SJCRH30 (cell line): Measurements from ENCODE around the gene ZNF343. TPM values are rescaled to one million over a fixed set of nuclear protein-coding genes. Genes with fewer than 3 reads are reported as not detected.
A peak's percentile ranks its signal among the peaks of the same experiment; 100 is the strongest.

Experiments used
- DNase-seq, 2 experiments: peaks; one replicate each; pipeline ENCODE4 v3.0.0-alpha.2; 2015 to 2020
- H3K27ac ChIP-seq: fragments of 250-450 bp; sonication (Bioruptor Pico); 2 replicates; pipeline ENCODE4 v1.5.1; 2020; ENCODE audit warnings: mild to moderate bottlenecking, moderate library complexity
- H3K27me3 ChIP-seq: fragments of 250-450 bp; sonication (Bioruptor Pico); 2 replicates; pipeline ENCODE4 v1.5.1; 2020; ENCODE audit warnings: mild to moderate bottlenecking, moderate library complexity
- H3K36me3 ChIP-seq: fragments of 250-450 bp; sonication (Bioruptor Pico); 2 replicates; pipeline ENCODE4 v1.5.1; 2020; ENCODE audit warnings: mild to moderate bottlenecking, moderate library complexity
- H3K4me1 ChIP-seq: fragments of 250-450 bp; sonication (Bioruptor Pico); 2 replicates; pipeline ENCODE4 v1.5.1; 2020; ENCODE audit warnings: mild to moderate bottlenecking, moderate library complexity
- H3K4me3 ChIP-seq: fragments of 250-450 bp; sonication (Bioruptor Pico); 2 replicates; pipeline ENCODE4 v1.5.1; 2020; ENCODE audit warnings: mild to moderate bottlenecking, moderate library complexity
- H3K9me3 ChIP-seq: fragments of 250-450 bp; sonication (Bioruptor Pico); replicated peaks from 2 replicates; pipeline ENCODE4 v1.5.1; 2020; ENCODE audit warnings: mild to moderate bottlenecking, moderate library complexity
- total RNA-seq: library from RNA; depleted of rRNA; stranded (reverse); fragments of >200 nt; shearing (Covaris generic); gene quantifications from 2 replicates; pipeline ENCODE4 v1.2.3, GENCODE V29; 2014

ZNF343 gene
- total RNA-seq, 1 experiment from 2014 or later = 12.5 TPM

DNA sequence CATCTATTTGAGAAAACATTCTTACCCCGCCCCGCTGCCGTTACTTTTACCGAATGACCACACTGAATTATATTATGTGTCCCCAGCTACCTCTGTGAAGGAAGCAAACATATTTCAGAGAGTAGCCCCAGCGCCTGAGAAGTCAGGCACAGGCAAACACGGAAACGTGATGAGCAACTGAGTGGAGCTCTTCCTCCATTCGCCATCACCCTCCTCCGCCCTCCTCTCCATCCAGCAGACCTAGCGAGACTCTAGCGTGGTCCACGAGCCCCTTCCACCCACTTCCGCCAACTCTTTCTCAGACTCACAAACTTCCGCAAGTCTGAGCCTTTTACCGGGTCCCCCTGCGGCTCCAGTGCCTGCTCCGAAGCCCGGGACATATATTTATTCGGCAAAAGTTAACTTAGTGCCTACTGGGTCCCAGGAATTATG, 38.7 kb downstream of the ZNF343 start:
- Histone ChIP-seq H3K27me3 (no peaks in the 10 kb centered on the region), H3K36me3 (peaks cover 46% of the 10 kb centered on the region)
- peak; percentile 57 to 64 for DNase-seq

DNA sequence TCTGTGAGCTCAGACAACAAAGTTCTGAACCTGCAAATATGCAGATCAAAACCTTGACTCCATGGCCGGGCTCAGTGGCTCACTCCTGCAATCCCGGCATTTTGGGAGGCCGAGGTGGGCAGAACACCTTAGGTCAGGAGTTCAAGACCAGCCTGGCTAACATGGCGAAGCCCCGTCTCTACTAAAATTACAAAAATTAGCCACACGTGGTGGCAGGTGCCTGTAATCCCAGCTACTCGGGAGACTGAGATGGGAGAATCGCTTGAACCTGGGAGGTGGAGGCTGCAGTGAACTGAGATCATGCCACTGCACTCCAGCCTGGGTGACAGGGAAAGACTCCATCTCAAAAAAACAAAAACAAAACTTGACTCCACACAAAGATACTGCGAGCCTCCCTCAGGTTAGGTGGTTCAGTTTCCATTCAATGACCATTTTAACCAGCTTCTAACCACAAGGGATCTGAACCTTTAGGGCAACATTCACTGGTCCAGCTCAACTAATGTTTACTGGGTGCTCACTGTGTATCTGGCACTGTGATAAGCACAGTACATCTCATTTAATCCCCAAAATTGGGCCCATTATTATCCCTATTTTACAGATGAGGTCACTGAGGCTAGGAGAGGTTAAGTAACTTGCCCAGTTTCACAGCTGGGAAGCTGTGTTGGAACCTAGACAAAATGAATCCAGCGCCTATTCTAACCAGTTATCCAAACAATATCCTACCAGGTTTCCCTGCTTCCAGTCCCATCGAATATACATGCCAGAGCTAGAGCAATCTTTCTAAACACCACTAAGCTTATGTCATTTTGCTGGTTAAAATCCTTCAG, 39.9 kb downstream of the ZNF343 start:
- Histone ChIP-seq H3K9me3 (no peaks in the 10 kb centered on the region), H3K4me3 (peak overlapping the region; percentile 87), H3K36me3 (peaks cover 58% of the 10 kb centered on the region), H3K4me1 (peaks cover 3% of the 10 kb centered on the region; the same call in 1 of the 2 replicates), H3K27ac (no peak overlapping the region), H3K27me3 (no peaks in the 10 kb centered on the region)
- DNase-seq = no peak

More for the DNA sequence above, 38.7 kb downstream of the ZNF343 start:
- H3K9me3 ChIP-seq = no peaks in the 10 kb centered on the region
- peaks cover 3% of the 10 kb centered on the region; the same call in 1 of the 2 replicates for H3K4me1 ChIP-seq
- peak overlapping the region; percentile 87 for H3K4me3 ChIP-seq
- peak overlapping the region; percentile 96 for H3K27ac ChIP-seq

DNA sequence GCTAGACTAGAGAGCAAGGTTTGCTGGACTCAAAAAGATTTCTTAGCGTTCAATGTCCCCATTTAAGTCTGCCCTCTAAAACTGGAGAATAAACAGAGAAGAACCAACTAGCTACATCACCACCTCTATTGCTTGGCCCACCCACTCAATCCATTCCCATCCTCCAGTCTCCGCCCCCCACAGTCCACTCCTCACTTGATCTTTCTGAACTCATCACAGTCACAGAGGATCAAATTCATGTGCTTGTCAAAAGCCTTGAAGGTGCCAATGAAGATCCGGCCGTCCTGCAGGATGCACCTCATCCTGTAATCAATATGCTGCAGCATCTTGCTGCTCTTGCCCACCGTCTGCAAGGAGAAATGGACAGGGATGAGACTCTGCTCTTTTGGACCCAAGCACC, 41.3 kb downstream of the ZNF343 start:
- Histone ChIP-seq H3K27me3 (no peaks in the 10 kb centered on the region), H3K4me3 (no peak overlapping the region), H3K9me3 (no peaks in the 10 kb centered on the region), H3K27ac (no peak overlapping the region), H3K4me1 (peaks cover 3% of the 10 kb centered on the region; the same call in 1 of the 2 replicates), H3K36me3 (peaks cover 72% of the 10 kb centered on the region)
- DNase-seq = no peak

- Histone ChIP-seq H3K4me1 (peaks cover 3% of the 10 kb centered on the region; the same call in 1 of the 2 replicates), H3K27ac (no peak overlapping the region), H3K27me3 (no peaks in the 10 kb centered on the region), H3K9me3 (no peaks in the 10 kb centered on the region), H3K36me3 (peaks cover 94% of the 10 kb centered on the region), H3K4me3 (no peak overlapping the region)
- DNase-seq = no peak
Measured at GRCh38 chr20:2465100-2465499, 43.6 kb downstream of the ZNF343 start.

- Histone ChIP-seq H3K27ac (no peak overlapping the region), H3K27me3 (no peaks in the 10 kb centered on the region), H3K36me3 (peaks cover 98% of the 10 kb centered on the region), H3K4me1 (peaks cover under 1% of the 10 kb centered on the region; the same call in 1 of the 2 replicates), H3K4me3 (no peak overlapping the region), H3K9me3 (no peaks in the 10 kb centered on the region)
- DNase-seq = no peak
Measured at GRCh38 chr20:2463616-2464365, 44.9 kb downstream of the ZNF343 start.

DNA sequence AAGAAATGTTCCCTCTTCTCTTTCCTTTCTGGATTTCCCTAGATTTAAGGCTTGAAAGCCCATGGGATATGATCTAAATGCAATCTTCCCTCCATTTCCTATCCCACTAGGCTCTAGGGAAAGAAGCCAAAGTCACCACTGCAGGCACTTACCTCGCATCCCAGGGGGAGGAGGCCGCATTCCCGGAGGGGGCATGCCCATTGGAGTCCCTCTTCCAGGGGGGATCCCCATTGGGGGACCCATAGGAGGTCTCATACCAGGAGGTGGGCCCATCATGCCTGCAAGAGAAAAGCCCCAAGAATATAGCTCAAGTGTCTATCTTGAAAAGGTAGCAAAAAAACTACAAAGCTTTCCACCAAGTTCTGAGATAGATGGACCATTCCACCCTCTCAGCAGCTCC, 46.2 kb downstream of the ZNF343 start:
- Histone ChIP-seq H3K27me3 (no peaks in the 10 kb centered on the region), H3K4me3 (no peak overlapping the region), H3K27ac (no peak overlapping the region), H3K4me1 (no peaks in the 10 kb centered on the region), H3K36me3 (peaks cover 88% of the 10 kb centered on the region), H3K9me3 (no peaks in the 10 kb centered on the region)
- no peak for DNase-seq

- peaks cover 75% of the 10 kb centered on the region for H3K36me3 ChIP-seq
Measured at GRCh38 chr20:2460752-2461424, 47.8 kb downstream of the ZNF343 start.

GRCh38 chr20:2459981-2460751, 48.5 kb downstream of the ZNF343 start:
- H3K27ac ChIP-seq = no peak overlapping the region
- H3K36me3 ChIP-seq = peaks cover 69% of the 10 kb centered on the region
- no peaks in the 10 kb centered on the region for H3K4me1 ChIP-seq
- no peak overlapping the region for H3K4me3 ChIP-seq
- no peak for DNase-seq
- no peaks in the 10 kb centered on the region for H3K9me3 ChIP-seq
- H3K27me3 ChIP-seq = no peaks in the 10 kb centered on the region

More at GRCh38 chr20:2460752-2461424, 47.8 kb downstream of the ZNF343 start:
- no peaks in the 10 kb centered on the region for H3K9me3 ChIP-seq
- no peaks in the 10 kb centered on the region for H3K4me1 ChIP-seq
- no peak for DNase-seq
- no peaks in the 10 kb centered on the region for H3K27me3 ChIP-seq
- no peak overlapping the region for H3K27ac ChIP-seq
- H3K4me3 ChIP-seq = no peak overlapping the region

DNA sequence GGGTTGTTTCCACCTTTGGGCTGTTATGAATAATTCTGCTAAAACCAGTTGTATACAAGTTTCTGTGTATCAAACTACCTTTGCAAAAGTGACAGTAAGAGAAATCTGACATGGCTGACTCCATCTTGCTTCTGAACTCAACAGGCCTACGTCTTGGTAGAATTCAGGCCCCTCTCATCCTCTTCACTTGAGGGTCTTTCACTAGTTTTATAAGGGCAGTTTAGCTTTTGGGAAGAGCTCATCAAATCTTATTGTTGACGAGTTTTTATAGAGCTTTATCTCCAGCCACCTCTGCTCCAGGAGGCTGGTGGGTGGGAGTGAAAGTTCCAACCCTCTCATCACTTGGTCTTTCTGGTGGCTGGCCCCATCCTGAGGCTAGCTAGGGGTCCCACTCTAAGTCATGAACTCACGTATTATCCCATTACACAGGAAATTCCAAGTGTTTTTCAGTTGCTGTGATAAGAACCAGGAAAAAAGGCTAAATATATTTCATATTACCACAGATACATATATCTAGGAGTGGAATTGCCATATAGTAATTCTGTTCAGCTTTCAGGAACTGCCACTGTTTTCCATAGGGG, 49.7 kb downstream of the ZNF343 start:
- H3K36me3 ChIP-seq = peaks cover 58% of the 10 kb centered on the region
- H3K4me3 ChIP-seq = no peak overlapping the region
- no peaks in the 10 kb centered on the region for H3K9me3 ChIP-seq
- no peak for DNase-seq
- no peaks in the 10 kb centered on the region for H3K27me3 ChIP-seq
- H3K4me1 ChIP-seq = no peaks in the 10 kb centered on the region
- no peak overlapping the region for H3K27ac ChIP-seq

- H3K9me3 ChIP-seq = no peaks in the 10 kb centered on the region
- H3K27ac ChIP-seq = no peak overlapping the region
- H3K4me3 ChIP-seq = no peak overlapping the region
- H3K27me3 ChIP-seq = no peaks in the 10 kb centered on the region
- no peak for DNase-seq
- no peaks in the 10 kb centered on the region for H3K4me1 ChIP-seq
- H3K36me3 ChIP-seq = peaks cover 27% of the 10 kb centered on the region
Measured at GRCh38 chr20:2455771-2456497, 52.8 kb downstream of the ZNF343 start.

GRCh38 chr20:2453792-2454191, 54.9 kb downstream of the ZNF343 start:
- H3K4me1 ChIP-seq = no peaks in the 10 kb centered on the region
- no peak overlapping the region for H3K4me3 ChIP-seq
- no peak for DNase-seq
- no peak overlapping the region for H3K27ac ChIP-seq
- no peaks in the 10 kb centered on the region for H3K9me3 ChIP-seq
- no peaks in the 10 kb centered on the region for H3K27me3 ChIP-seq
- peaks cover 6% of the 10 kb centered on the region for H3K36me3 ChIP-seq

DNA sequence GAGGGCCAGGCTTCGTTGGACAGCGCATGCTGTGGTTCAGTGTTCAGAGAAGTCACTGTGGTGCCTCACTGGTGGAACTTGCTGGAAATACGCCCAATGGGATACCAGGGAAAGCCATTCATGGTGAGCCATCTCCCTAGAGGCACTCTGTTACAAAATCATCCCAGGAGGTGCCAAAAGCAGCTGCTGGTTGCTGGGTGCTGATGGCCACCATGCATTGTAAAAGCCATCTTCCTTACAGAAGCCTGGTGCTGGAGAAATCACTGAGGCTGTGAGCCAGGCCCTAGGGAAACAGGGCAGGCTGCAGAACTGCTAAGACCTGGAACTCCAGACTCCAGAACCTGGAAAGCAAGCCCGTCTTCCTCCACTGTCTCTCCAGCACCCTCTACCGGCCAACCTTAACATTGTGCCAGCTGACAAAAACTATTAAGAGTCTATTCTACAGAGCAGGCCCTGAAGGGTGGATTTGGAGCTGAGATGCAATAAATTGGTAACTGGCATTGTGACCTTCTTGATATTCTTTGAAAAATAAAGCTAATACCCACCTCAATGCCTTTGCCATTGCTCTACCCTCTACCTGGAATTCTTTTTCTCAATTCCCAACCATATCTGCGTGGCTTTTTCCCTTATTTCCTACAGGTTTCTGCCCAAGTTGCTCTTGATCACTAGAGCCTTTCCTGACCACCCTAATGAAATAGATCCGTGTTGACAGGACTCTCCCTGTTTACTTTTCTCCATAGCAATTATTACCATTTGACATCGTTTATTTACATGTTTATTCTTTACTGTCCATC, 56.6 kb downstream of the ZNF343 start:
- peak; percentile 72 to 83 for DNase-seq
- Histone ChIP-seq H3K36me3 (no peaks in the 10 kb centered on the region), H3K27me3 (no peaks in the 10 kb centered on the region), H3K4me1 (no peaks in the 10 kb centered on the region), H3K9me3 (no peaks in the 10 kb centered on the region), H3K27ac (no peak overlapping the region), H3K4me3 (no peak overlapping the region)

GRCh38 chr20:2451422-2451821, 57.3 kb downstream of the ZNF343 start:
- Histone ChIP-seq H3K4me3 (no peak overlapping the region), H3K27me3 (no peaks in the 10 kb centered on the region), H3K9me3 (no peaks in the 10 kb centered on the region), H3K36me3 (no peaks in the 10 kb centered on the region), H3K4me1 (no peaks in the 10 kb centered on the region), H3K27ac (no peak overlapping the region)
- DNase-seq = no peak
